Measurements from ENCODE around the gene RNGTT.

RNGTT gene

GRCh38 chr6:88584581-88585275 lies 378.7 kb downstream of the RNGTT start:
- no peak for ATAC-seq (replicated peaks)
- no peak for DNase-seq
- H3K4me3 Mint-ChIP-seq: no peak overlapping the region
- H3K27ac Mint-ChIP-seq: no peak overlapping the region
- peaks cover 10 to 16% of the 10 kb centered on the region in 2 donors for H3K9me3 Mint-ChIP-seq
- peaks cover 4 to 8% of the 10 kb centered on the region in 2 donors for H3K36me3 Mint-ChIP-seq
- H3K4me1 Mint-ChIP-seq: peaks cover 0 to 1% of the 10 kb centered on the region in 2 donors
- H3K27me3 Mint-ChIP-seq: peaks cover 18 to 36% of the 10 kb centered on the region in 2 donors

- DNase-seq: no peak
- H3K4me1 Mint-ChIP-seq: no peaks in the 10 kb centered on the region
- no peak overlapping the region for H3K27ac Mint-ChIP-seq
- H3K27me3 Mint-ChIP-seq: peaks cover 0 to 10% of the 10 kb centered on the region in 2 donors
- peaks cover 2 to 5% of the 10 kb centered on the region in 2 donors for H3K9me3 Mint-ChIP-seq
- no peak overlapping the region for H3K4me3 Mint-ChIP-seq
- peaks cover 3 to 4% of the 10 kb centered on the region in 2 donors for H3K36me3 Mint-ChIP-seq
- ATAC-seq (replicated peaks): no peak
Measured at GRCh38 chr6:88577461-88577860, 386.0 kb downstream of the RNGTT start.

DNA sequence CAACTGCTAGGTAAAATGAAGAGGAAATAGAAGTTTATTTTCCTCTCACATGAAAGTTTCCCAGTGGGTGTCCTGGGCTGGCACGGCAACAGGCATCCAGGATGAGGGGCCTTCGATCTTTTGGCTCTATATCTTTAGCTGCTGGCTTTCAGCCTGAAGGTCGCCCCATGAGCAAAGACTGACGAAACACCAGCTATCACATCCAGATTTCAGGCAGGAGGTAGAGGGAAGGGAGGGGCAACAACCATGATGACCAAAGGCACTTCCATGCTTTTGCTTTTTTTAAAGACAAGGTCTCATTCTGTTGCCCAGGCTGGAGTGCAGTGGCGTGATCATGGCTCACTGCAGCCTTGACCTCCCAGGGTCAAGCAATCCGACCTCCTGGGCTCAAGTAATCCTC lies 387.9 kb downstream of the RNGTT start:
- H3K27me3 Mint-ChIP-seq: peaks cover 0 to 6% of the 10 kb centered on the region in 2 donors
- no peak overlapping the region for H3K4me3 Mint-ChIP-seq
- no peak for DNase-seq
- peaks cover 7 to 8% of the 10 kb centered on the region in 2 donors for H3K9me3 Mint-ChIP-seq
- no peak overlapping the region for H3K27ac Mint-ChIP-seq
- no peak for ATAC-seq (replicated peaks)
- peaks cover 6 to 7% of the 10 kb centered on the region in 2 donors for H3K36me3 Mint-ChIP-seq
- H3K4me1 Mint-ChIP-seq: peaks cover 0 to 2% of the 10 kb centered on the region in 2 donors

GRCh38 chr6:88574651-88575050 lies 388.8 kb downstream of the RNGTT start:
- H3K4me3 Mint-ChIP-seq: no peak overlapping the region
- peaks cover 0 to 6% of the 10 kb centered on the region in 2 donors for H3K27me3 Mint-ChIP-seq
- no peak overlapping the region for H3K27ac Mint-ChIP-seq
- ATAC-seq (replicated peaks): no peak
- H3K36me3 Mint-ChIP-seq: peaks cover 7 to 8% of the 10 kb centered on the region in 2 donors
- H3K9me3 Mint-ChIP-seq: peaks cover 8 to 12% of the 10 kb centered on the region in 2 donors
- no peak for DNase-seq
- peaks cover 0 to 2% of the 10 kb centered on the region in 2 donors for H3K4me1 Mint-ChIP-seq

DNA sequence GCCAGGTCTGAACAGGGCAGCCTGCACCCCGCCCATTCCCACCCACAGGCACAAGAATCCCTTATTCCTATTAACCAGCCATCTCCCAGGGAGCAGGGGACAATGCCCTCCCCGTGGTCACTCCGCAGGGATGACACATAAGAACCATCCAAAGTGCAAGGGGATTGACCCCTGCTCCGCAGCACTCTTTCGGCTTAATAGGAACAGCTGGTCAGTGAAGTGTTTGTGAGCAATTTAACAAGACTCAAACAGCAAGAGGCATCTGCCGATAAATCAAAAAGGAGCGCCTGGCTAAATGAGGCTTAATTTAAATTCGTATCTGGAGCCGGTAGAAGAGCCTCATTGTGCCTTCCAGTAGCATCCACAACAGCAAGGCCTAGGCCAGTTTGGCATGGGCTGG lies 389.4 kb downstream of the RNGTT start:
- Mint-ChIP-seq H3K27ac (no peak overlapping the region), H3K9me3 (peaks cover 12 to 18% of the 10 kb centered on the region in 2 donors), H3K27me3 (peaks cover 0 to 6% of the 10 kb centered on the region in 2 donors), H3K4me1 (peaks cover 0 to 2% of the 10 kb centered on the region in 2 donors), H3K36me3 (peaks cover 11 to 14% of the 10 kb centered on the region in 2 donors), H3K4me3 (no peak overlapping the region)
- DNase-seq (no peak), ATAC-seq (replicated peaks) (no peak)

GRCh38 chr6:88573561-88573960 lies 389.9 kb downstream of the RNGTT start:
- Mint-ChIP-seq H3K9me3 (peaks cover 14 to 20% of the 10 kb centered on the region in 2 donors), H3K4me1 (peaks cover 0 to 2% of the 10 kb centered on the region in 2 donors), H3K4me3 (no peak overlapping the region), H3K27ac (no peak overlapping the region), H3K27me3 (peaks cover 0 to 6% of the 10 kb centered on the region in 2 donors), H3K36me3 (peaks cover 13 to 16% of the 10 kb centered on the region in 2 donors)
- ATAC-seq (replicated peaks) (no peak), DNase-seq (no peak)

- Mint-ChIP-seq H3K4me1 (peaks cover 0 to 2% of the 10 kb centered on the region in 2 donors), H3K27ac (no peak overlapping the region), H3K27me3 (peaks cover 0 to 6% of the 10 kb centered on the region in 2 donors), H3K4me3 (no peak overlapping the region), H3K9me3 (peaks cover 14 to 20% of the 10 kb centered on the region in 2 donors), H3K36me3 (peaks cover 13 to 16% of the 10 kb centered on the region in 2 donors)
- DNase-seq (no peak), ATAC-seq (replicated peaks) (no peak)
Measured at GRCh38 chr6:88572449-88573139, 390.8 kb downstream of the RNGTT start.

GRCh38 chr6:88569959-88570358 lies 393.5 kb downstream of the RNGTT start:
- Mint-ChIP-seq H3K36me3 (peaks cover 13 to 16% of the 10 kb centered on the region in 2 donors), H3K4me1 (peaks cover 0 to 2% of the 10 kb centered on the region in 2 donors), H3K27ac (no peak overlapping the region), H3K4me3 (no peak overlapping the region), H3K27me3 (peaks cover 5 to 6% of the 10 kb centered on the region in 2 donors), H3K9me3 (peaks cover 14 to 20% of the 10 kb centered on the region in 2 donors)
- ATAC-seq (replicated peaks): no peak
- DNase-seq: no peak

GRCh38 chr6:88567696-88568095 lies 395.7 kb downstream of the RNGTT start:
- DNase-seq: no peak
- no peak for ATAC-seq (replicated peaks)
- Mint-ChIP-seq H3K4me3 (no peak overlapping the region), H3K9me3 (peaks cover 14 to 20% of the 10 kb centered on the region in 2 donors), H3K36me3 (peaks cover 13 to 16% of the 10 kb centered on the region in 2 donors), H3K27me3 (peaks cover 5 to 6% of the 10 kb centered on the region in 2 donors), H3K27ac (no peak overlapping the region), H3K4me1 (peaks cover 0 to 2% of the 10 kb centered on the region in 2 donors)

GRCh38 chr6:88566746-88567534 lies 396.5 kb downstream of the RNGTT start:
- DNase-seq: no peak
- Mint-ChIP-seq H3K4me1 (peaks cover 0 to 2% of the 10 kb centered on the region in 2 donors), H3K9me3 (peaks cover 12 to 20% of the 10 kb centered on the region in 2 donors), H3K27me3 (peaks cover 2 to 5% of the 10 kb centered on the region in 2 donors), H3K36me3 (peaks cover 10 to 16% of the 10 kb centered on the region in 2 donors), H3K4me3 (no peak overlapping the region), H3K27ac (no peak overlapping the region)
- ATAC-seq (replicated peaks): no peak

GRCh38 chr6:88565836-88566235 lies 397.6 kb downstream of the RNGTT start:
- peaks cover 2 to 5% of the 10 kb centered on the region in 2 donors for H3K4me1 Mint-ChIP-seq
- H3K27me3 Mint-ChIP-seq: peaks cover 0 to 5% of the 10 kb centered on the region in 2 donors
- no peak overlapping the region for H3K27ac Mint-ChIP-seq
- peaks cover 7 to 12% of the 10 kb centered on the region in 2 donors for H3K36me3 Mint-ChIP-seq
- ATAC-seq (replicated peaks): no peak
- no peak overlapping the region for H3K4me3 Mint-ChIP-seq
- no peak for DNase-seq
- peaks cover 7 to 15% of the 10 kb centered on the region in 2 donors for H3K9me3 Mint-ChIP-seq

GRCh38 chr6:88565409-88565811 lies 398.0 kb downstream of the RNGTT start:
- DNase-seq (no peak), ATAC-seq (replicated peaks) (no peak)
- Mint-ChIP-seq H3K9me3 (peaks cover 6 to 13% of the 10 kb centered on the region in 2 donors), H3K4me1 (peaks cover 2 to 5% of the 10 kb centered on the region in 2 donors), H3K36me3 (peaks cover 6 to 10% of the 10 kb centered on the region in 2 donors), H3K27ac (no peak overlapping the region), H3K4me3 (no peak overlapping the region), H3K27me3 (peaks cover 0 to 5% of the 10 kb centered on the region in 2 donors)

- ATAC-seq (replicated peaks): no peak
- no peaks in the 10 kb centered on the region for H3K9me3 Mint-ChIP-seq
- peaks cover 0 to 5% of the 10 kb centered on the region in 2 donors for H3K27me3 Mint-ChIP-seq
Measured at GRCh38 chr6:88563277-88563625, 400.2 kb downstream of the RNGTT start.

More at GRCh38 chr6:88563277-88563625, 400.2 kb downstream of the RNGTT start:
- DNase-seq: no peak
- Mint-ChIP-seq H3K4me3 (no peak overlapping the region), H3K27ac (no peak overlapping the region), H3K36me3 (no peaks in the 10 kb centered on the region), H3K4me1 (peaks cover 2 to 5% of the 10 kb centered on the region in 2 donors)
